ENCODE results near the gene MRTFB.

DNA sequence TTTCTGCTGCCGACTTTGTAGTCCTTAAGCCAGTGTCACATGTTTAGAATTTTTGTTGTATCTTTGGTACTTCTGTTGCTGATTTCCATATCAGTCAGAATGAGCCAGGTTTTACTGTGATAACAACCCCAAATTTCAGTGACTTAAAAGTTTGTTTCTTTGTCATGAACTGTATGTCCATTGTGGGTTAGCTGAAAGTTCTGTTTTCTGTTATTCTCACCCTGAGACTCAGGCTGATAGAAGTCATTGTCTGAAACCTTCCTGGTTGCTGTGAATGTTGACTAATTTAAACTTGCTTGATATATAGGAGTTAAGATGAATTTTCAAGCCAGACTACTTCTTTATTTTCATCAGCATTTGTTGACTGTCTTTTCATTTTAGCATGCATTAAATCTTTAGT, 68.8 kb downstream of the MRTFB start:
- TF ChIP-seq, protein P1, sequence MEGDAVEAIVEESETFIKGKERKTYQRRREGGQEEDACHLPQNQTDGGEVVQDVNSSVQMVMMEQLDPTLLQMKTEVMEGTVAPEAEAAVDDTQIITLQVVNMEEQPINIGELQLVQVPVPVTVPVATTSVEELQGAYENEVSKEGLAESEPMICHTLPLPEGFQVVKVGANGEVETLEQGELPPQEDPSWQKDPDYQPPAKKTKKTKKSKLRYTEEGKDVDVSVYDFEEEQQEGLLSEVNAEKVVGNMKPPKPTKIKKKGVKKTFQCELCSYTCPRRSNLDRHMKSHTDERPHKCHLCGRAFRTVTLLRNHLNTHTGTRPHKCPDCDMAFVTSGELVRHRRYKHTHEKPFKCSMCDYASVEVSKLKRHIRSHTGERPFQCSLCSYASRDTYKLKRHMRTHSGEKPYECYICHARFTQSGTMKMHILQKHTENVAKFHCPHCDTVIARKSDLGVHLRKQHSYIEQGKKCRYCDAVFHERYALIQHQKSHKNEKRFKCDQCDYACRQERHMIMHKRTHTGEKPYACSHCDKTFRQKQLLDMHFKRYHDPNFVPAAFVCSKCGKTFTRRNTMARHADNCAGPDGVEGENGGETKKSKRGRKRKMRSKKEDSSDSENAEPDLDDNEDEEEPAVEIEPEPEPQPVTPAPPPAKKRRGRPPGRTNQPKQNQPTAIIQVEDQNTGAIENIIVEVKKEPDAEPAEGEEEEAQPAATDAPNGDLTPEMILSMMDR (IDR thresholded peaks at IDR 0.05) = no peak
- no peak for TF ChIP-seq POLR2A (IDR thresholded peaks at IDR 0.05)
